K562 (cell line): ENCODE measurements around the gene POLN. TPM values are rescaled to one million over a fixed set of nuclear protein-coding genes. Genes with fewer than 3 reads are reported as not detected.

ENCODE experiments used
- COPS2 ChIP-seq: fragments of 450-650 bp; conservative IDR thresholded peaks from 2 replicates; pipeline ENCODE4 v1.6.1; 2016; ENCODE audit warnings: mild to moderate bottlenecking, moderate library complexity
- ELF2 ChIP-seq: fragments of 250-450 bp; sonication (Bioruptor Pico); IDR thresholded peaks from 2 replicates; pipeline ENCODE4 v1.5.0; 2021; ENCODE audit warnings: mild to moderate bottlenecking
- ERF ChIP-seq: fragments of 450-650 bp; formaldehyde crosslinking; IDR thresholded peaks from 2 replicates; pipeline ENCODE4 v1.4.0; 2020; ENCODE audit warnings: mild to moderate bottlenecking, mixed read lengths
- FIP1L1 ChIP-seq: fragments of 200-400 bp; formaldehyde crosslinking; IDR thresholded peaks from 2 replicates; pipeline ENCODE4 v1.6.1; 2018; ENCODE audit warnings: mild to moderate bottlenecking, low read depth, low read length; ENCODE audit not compliant: poor library complexity, severe bottlenecking
- FOXJ2 ChIP-seq: fragments of 200-800 bp; sonication (Bioruptor generic); IDR thresholded peaks from 2 replicates; pipeline ENCODE4 v1.6.1; 2016; ENCODE audit warnings: missing genetic modification characterization, missing compliant biosample characterization
- MTF1 ChIP-seq: fragments of 250-450 bp; sonication (Bioruptor Pico); IDR thresholded peaks from 2 replicates; pipeline ENCODE4 v1.9.0; 2021; ENCODE audit warnings: moderate library complexity, mild to moderate bottlenecking, inconsistent platforms, borderline replicate concordance
- PML ChIP-seq: IDR thresholded peaks from 2 replicates; pipeline ENCODE4 v1.6.1; 2012; ENCODE audit warnings: low read length, inconsistent platforms
- PRMT5 ChIP-seq: sonication (generic); formaldehyde crosslinking; IDR thresholded peaks from 2 replicates; pipeline ENCODE4 v1.5.0; 2020; ENCODE audit warnings: missing genetic modification reagents
- RBM34 ChIP-seq: fragments of 200-400 bp; formaldehyde crosslinking; IDR thresholded peaks from 2 replicates; pipeline ENCODE4 v1.6.1; 2018; ENCODE audit warnings: low read length, borderline replicate concordance; ENCODE audit not compliant: insufficient read depth
- ZBTB8A ChIP-seq: fragments of 450-650 bp; IDR thresholded peaks from 2 replicates; pipeline ENCODE4 v1.6.1; 2018; ENCODE audit warnings: mild to moderate bottlenecking, moderate library complexity; ENCODE audit not compliant: partially characterized antibody
- ZNF589 ChIP-seq: fragments of 200-800 bp; sonication (Bioruptor generic); IDR thresholded peaks from 2 replicates; pipeline ENCODE4 v1.6.1; 2016; ENCODE audit warnings: low read depth, missing genetic modification characterization, missing compliant biosample characterization
- ZNF644 ChIP-seq: fragments of 200-800 bp; sonication (Bioruptor generic); IDR thresholded peaks from 2 replicates; pipeline ENCODE4 v1.6.1; 2016; ENCODE audit warnings: low read depth, missing genetic modification characterization, missing compliant biosample characterization
- polyA plus RNA-seq, 8 experiments: library from polyadenylated mRNA; depleted of rRNA in 4 of 8; stranded (reverse) in 5 of 8; unstranded in 3 of 8; fragments of >200 nt; fragmentation: Nextera tagmentation in 2 of 8; fragmentation: Illumina TruSeq in 1 of 8; extraction: Ambion mirVana in 2 of 8; extraction: Trizol in 1 of 8; gene quantifications; 2 replicates each; pipeline versions ENCODE4 v1.2.1 to v1.2.3, GENCODE V29; 2011 to 2014; ENCODE audit warnings: inconsistent platforms in 1 of 8, missing spikeins in 1 of 8
- total RNA-seq, 7 experiments: library from RNA; depleted of rRNA in 6 of 7; stranded (reverse); fragments of >200 nt in 6 of 7; fragmentation: Illumina TruSeq in 2 of 7; extraction: Trizol in 2 of 7; gene quantifications; 2 replicates each; pipeline versions ENCODE4 v1.2.1 to v1.2.3, GENCODE V29; 2011 to 2021; ENCODE audit warnings: low replicate concordance in 1 of 7
- TF ChIP-seq, protein P1 (sequence below): sonication (generic); formaldehyde crosslinking; IDR thresholded peaks from 2 replicates; pipeline ENCODE4 v1.8.0; 2023; ENCODE audit warnings: missing genetic modification reagents, mild to moderate bottlenecking, borderline replicate concordance
- TF ChIP-seq, protein P2 (sequence below): fragments of 450-650 bp; IDR thresholded peaks from 2 replicates; pipeline ENCODE4 v1.6.1; 2016; ENCODE audit warnings: antibody characterized with exemption
- TF ChIP-seq, protein P3 (sequence below), 2 experiments: fragments of 450-650 bp in 1 of 2; sonication (generic) in 1 of 2; formaldehyde crosslinking in 1 of 2; IDR thresholded peaks in 1 of 2; conservative IDR thresholded peaks in 1 of 2; 2 replicates each; pipeline versions ENCODE4 v1.6.1 to v1.8.1; 2016 to 2023; ENCODE audit warnings: mild to moderate bottlenecking in 2 of 2, moderate library complexity in 2 of 2, inconsistent platforms in 1 of 2, missing genetic modification reagents in 1 of 2
- TF ChIP-seq, protein P4 (sequence below): IDR thresholded peaks from 2 replicates; pipeline ENCODE4 v1.6.1; 2012; ENCODE audit warnings: low read depth, low read length, improper control_type of control experiment, borderline replicate concordance

The POLN gene
- total and polyA plus RNA-seq, 9 of the 15 experiments (the other 6 are each of a cell fraction or from before 2014, with no cell fraction given) = 0.08 to 0.91 (median 0.32) TPM

DNA sequence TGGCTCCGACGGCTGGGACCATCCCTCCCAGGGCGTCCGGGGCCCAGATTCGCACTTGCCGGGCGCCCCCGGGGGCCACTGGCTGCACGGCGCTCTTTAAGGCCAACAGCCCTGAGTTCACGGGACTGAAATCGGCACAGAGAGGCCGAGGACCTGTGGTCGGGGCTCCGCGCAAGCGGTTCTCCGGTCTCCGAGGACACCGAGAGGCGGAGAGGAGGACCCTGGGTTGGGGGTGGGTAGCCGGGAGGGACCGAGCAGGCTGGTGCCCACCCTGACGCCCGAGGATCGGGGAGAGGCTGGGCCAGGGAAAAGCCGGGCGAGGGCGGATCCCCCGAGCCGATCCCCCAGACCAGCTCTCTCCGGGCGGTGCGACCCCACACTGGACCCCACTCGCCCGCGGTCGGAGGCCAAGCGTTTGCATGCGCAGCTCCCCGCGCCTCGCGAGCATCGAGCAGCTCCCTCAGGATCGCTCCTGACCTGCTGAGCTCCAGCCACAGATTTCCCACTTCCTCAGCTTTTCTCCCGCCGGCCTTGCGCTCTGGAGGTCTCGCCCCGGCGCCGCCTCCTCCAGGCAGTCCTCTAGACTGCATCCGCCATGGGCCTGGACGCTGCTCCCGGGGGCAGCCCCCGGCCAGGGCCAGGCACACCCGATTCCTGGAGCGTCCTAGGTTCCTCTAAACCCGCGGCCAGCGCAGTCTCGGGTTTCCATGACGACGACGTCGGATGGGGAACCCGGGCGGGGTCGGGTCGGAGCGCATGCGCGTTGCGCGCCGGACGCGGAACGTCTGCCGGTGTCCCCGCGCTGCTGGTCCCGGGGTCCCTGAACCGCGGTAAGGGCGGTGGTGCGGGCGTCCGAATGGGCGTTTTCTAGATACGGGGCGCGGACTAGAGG is 200.4 kb downstream of the POLN start (continued):
- TF ChIP-seq RBM34 (no peak), ZNF589 (CRISPR knock-in tag) (no peak), MTF1 (no peak), PML (no peak), FOXJ2 (tag) (no peak), FIP1L1 (peak; percentile 68), ELF2 (no peak), COPS2 (no peak), ZNF644 (no peak), ERF (0 out of 2 replicates have a peak, but pooled peaks have one; percentile 16), PRMT5 (CRISPR knock-in tag) (no peak), ZBTB8A (no peak)
- TF ChIP-seq, protein P1, sequence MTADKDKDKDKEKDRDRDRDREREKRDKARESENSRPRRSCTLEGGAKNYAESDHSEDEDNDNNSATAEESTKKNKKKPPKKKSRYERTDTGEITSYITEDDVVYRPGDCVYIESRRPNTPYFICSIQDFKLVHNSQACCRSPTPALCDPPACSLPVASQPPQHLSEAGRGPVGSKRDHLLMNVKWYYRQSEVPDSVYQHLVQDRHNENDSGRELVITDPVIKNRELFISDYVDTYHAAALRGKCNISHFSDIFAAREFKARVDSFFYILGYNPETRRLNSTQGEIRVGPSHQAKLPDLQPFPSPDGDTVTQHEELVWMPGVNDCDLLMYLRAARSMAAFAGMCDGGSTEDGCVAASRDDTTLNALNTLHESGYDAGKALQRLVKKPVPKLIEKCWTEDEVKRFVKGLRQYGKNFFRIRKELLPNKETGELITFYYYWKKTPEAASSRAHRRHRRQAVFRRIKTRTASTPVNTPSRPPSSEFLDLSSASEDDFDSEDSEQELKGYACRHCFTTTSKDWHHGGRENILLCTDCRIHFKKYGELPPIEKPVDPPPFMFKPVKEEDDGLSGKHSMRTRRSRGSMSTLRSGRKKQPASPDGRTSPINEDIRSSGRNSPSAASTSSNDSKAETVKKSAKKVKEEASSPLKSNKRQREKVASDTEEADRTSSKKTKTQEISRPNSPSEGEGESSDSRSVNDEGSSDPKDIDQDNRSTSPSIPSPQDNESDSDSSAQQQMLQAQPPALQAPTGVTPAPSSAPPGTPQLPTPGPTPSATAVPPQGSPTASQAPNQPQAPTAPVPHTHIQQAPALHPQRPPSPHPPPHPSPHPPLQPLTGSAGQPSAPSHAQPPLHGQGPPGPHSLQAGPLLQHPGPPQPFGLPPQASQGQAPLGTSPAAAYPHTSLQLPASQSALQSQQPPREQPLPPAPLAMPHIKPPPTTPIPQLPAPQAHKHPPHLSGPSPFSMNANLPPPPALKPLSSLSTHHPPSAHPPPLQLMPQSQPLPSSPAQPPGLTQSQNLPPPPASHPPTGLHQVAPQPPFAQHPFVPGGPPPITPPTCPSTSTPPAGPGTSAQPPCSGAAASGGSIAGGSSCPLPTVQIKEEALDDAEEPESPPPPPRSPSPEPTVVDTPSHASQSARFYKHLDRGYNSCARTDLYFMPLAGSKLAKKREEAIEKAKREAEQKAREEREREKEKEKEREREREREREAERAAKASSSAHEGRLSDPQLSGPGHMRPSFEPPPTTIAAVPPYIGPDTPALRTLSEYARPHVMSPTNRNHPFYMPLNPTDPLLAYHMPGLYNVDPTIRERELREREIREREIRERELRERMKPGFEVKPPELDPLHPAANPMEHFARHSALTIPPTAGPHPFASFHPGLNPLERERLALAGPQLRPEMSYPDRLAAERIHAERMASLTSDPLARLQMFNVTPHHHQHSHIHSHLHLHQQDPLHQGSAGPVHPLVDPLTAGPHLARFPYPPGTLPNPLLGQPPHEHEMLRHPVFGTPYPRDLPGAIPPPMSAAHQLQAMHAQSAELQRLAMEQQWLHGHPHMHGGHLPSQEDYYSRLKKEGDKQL (CRISPR knock-in tag) = no peak
- TF ChIP-seq, protein P2, sequence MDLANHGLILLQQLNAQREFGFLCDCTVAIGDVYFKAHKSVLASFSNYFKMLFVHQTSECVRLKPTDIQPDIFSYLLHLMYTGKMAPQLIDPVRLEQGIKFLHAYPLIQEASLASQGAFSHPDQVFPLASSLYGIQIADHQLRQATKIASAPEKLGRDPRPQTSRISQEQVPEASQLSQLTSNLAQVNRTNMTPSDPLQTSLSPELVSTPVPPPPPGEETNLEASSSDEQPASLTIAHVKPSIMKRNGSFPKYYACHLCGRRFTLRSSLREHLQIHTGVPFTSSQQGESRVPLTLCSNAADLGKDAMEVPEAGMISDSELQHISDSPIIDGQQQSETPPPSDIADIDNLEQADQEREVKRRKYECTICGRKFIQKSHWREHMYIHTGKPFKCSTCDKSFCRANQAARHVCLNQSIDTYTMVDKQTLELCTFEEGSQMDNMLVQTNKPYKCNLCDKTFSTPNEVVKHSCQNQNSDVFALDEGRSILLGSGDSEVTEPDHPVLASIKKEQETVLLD = peak; percentile 83
- TF ChIP-seq, protein P3, sequence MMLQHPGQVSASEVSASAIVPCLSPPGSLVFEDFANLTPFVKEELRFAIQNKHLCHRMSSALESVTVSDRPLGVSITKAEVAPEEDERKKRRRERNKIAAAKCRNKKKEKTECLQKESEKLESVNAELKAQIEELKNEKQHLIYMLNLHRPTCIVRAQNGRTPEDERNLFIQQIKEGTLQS (IDR thresholded peaks at IDR 0.05) = no peak
- TF ChIP-seq, protein P3 (CRISPR knock-in tag; conservative IDR thresholded peaks at IDR 0.05) = no peak
- TF ChIP-seq, protein P4, sequence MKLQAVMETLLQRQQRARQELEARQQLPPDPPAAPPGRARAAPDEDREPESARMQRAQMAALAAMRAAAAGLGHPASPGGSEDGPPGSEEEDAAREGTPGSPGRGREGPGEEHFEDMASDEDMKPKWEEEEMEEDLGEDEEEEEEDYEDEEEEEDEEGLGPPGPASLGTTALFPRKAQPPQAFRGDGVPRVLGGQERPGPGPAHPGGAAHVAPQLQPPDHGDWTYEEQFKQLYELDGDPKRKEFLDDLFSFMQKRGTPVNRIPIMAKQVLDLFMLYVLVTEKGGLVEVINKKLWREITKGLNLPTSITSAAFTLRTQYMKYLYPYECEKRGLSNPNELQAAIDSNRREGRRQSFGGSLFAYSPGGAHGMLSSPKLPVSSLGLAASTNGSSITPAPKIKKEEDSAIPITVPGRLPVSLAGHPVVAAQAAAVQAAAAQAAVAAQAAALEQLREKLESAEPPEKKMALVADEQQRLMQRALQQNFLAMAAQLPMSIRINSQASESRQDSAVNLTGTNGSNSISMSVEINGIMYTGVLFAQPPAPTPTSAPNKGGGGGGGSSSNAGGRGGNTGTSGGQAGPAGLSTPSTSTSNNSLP = no peak
